Measurements from ENCODE around the gene AVEN.

Gene AVEN

DNA sequence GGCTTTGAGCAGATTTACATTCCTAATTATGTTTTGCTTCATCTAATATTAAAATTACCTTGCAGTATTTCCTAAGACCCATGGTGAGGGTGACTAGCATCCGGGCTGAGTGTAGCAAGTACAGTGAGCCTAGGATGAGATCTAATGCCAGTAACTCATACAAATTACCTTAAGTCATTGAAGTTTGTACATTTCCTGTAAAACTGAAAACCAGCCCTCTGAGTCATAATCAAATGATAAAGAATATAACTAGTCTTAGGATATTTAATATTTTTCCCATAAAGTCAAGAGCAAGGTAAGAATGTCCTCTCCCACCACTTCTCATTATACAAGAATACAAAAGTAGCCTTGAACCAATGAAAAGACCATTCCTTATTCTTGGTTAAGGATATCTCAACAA lies 125.5 kb downstream of the AVEN start:
- DNase-seq (ENCODE audit: low spot score) = no peak

- no peak for DNase-seq (ENCODE audit: low spot score)
Observed at GRCh38 chr15:33912326-33912725, 126.7 kb downstream of the AVEN start.

- no peak for DNase-seq (ENCODE audit: low spot score)
Observed at GRCh38 chr15:33910741-33911140, 128.3 kb downstream of the AVEN start.

- no peak for DNase-seq (ENCODE audit: low spot score)
Observed at GRCh38 chr15:33908406-33908805, 130.6 kb downstream of the AVEN start.

DNA sequence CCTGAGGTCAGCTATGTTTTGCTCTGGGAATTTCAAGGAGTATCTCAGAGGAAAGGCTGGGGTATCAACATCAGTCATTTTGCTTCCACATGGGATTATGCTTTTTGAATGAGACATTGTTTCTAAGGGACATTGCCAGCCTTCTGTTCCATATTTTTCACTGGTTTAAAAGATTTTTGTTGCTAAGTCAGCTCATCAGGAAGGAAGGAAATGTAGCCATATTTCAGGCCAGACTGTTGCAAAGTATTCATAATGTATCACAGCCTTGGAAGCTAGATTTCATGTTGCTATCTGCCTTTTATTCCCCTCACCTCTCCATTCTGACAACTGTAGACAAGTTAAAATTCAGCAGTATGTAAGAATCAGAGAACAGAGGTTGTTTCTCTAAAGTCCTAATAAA lies 131.7 kb downstream of the AVEN start:
- no peak for DNase-seq (ENCODE audit: low spot score)

DNA sequence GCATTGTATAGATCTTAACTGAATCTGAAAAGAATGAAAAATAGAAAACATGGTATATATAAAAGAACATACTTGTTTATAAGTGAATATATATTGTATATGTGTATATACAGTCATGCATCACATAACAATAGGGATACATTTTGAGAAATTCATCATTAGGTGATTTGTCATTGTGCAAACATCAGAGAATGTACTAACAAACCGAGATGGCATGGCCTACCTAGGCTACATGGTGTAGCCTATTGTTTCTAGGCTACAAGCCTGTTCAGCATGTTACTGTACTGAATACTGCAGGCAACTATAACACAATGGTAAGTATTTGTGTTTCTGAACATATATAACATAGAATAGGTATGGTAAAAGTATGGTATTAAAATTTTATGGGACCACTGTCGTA lies 135.3 kb downstream of the AVEN start:
- no peak for DNase-seq (ENCODE audit: low spot score)

DNA sequence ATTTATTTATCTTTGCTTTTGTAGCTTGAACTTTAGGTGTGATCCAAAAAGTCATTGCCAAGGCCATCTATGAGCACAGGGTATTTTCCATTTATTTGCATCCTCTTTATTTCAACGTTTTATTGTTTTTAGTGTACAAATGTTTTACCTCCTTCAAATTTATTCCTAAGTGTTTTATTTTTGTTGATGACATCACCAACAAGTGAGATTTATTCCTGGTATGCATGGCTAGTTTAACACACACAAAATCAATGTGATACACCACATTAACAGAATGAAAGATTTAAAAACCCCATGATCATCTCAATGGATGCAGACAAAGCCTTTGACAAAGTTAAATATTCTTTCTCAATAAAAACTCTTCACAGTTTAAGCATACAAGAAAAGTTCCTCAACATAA lies 137.0 kb downstream of the AVEN start:
- DNase-seq (ENCODE audit: low spot score) = no peak

- no peak for DNase-seq (ENCODE audit: low spot score)
Observed at GRCh38 chr15:33894193-33894592, 144.8 kb downstream of the AVEN start.

GRCh38 chr15:33888176-33888575 lies 150.8 kb downstream of the AVEN start:
- DNase-seq (ENCODE audit: low spot score) = no peak

- no peak for DNase-seq (ENCODE audit: low spot score)
Observed at GRCh38 chr15:33882921-33883320, 156.1 kb downstream of the AVEN start.

DNA sequence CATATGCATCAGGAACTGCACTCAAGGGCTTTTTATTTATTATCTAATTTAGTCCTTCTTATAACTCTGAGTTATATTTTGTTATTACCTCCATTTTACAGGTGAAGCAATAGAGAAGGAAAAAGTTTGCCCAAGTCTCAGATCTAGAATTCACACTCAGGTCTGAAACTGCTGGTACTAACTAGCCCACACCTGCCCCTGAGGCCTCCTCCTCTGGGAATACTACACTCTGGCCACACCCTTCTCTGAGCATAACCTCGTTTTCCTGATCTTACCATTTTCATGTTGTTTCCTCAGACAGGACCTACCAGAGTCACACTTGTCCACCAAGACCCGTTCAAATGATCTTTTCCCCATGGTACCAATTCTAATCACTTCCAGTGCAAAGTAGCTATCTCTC lies 164.8 kb downstream of the AVEN start:
- DNase-seq (ENCODE audit: low spot score) = no peak

DNA sequence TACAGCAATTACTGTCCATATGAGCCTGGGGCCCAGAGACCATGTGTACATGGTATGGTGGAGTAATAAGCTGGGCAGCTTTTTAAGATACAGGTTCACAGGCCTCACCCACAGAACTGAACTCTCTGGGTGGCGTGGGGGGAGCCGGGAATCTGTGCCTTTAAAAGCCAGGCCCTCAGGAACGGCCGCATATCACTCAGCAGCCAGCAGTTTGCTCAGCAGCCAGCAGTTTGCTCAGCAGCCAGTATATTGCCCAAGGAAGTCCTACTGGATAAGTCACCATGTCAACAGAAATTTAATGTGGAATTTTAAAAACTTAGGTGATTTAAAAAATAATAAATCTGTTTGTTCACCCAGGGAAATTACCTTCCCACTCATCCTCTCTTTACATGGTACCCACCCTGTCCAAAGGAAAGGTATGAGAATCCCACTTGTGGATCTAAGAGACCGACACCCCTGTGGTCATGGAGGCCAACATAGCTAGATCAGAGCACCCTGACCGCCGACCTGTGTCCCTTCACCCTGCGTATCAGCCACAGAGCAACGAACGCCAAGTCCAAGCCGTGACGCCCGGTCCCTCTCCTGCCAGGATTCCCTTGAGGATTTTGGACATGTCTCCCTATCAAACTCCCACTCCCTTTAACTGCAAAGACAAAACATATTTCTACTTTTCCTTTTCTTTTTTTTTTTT lies 166.4 kb downstream of the AVEN start:
- no peak for DNase-seq (ENCODE audit: low spot score)

- no peak for DNase-seq (ENCODE audit: low spot score)
Observed at GRCh38 chr15:33871980-33872379, 167.0 kb downstream of the AVEN start.

GRCh38 chr15:33866101-33866737 lies 172.8 kb downstream of the AVEN start:
- DNase-seq (ENCODE audit: low spot score) = no peak

GRCh38 chr15:33865416-33865815 lies 173.6 kb downstream of the AVEN start:
- no peak for DNase-seq (ENCODE audit: low spot score)

GRCh38 chr15:33864360-33865075 lies 174.5 kb downstream of the AVEN start:
- no peak for DNase-seq (ENCODE audit: low spot score)

DNA sequence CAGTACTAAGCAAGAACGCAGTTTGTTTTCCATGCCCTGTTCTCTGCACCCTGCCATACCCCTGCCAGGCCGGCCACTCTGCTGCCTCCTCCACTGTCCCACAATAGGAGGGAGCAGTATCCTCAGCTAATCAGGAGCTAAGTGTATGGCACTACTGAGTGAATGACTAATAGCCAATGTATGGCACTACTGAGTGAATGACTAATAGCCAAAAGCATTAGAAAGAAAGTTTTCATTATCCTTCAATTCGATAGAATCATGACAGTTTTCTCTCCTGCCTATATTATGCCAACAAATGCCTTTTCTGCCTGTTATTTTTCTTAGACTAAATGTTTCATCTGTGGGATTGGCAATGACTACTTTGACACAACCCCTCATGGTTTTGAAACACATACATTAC lies 178.2 kb downstream of the AVEN start:
- no peak for DNase-seq (ENCODE audit: low spot score)

DNA sequence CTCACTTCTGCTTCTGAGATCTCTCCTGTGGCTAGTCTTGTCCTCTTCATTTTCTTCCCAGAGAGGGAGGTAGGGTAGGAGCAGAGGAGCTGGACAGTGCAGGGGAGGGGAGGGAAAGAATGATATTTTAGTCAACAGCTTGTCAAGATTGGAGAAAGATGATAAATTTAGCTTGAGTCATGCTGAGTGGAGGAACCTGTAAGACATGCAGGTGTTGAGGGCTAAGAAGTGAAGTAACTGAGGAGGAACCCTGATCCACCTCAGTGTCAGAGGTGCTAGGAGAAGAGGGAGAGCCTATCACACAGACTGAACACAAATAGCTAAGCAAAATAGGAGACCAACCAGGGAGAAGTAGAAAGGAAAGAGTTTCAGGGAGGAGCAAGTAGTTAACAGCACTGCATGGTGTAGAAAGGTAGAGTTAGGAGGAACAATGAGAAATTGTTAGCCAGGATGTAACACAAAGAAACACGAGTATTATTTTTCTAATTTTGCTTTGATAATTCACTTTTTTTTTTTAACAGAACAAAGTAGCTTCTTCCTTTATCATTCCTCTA lies 178.9 kb downstream of the AVEN start:
- DNase-seq (ENCODE audit: low spot score) = no peak

GRCh38 chr15:33858836-33859235 lies 180.2 kb downstream of the AVEN start:
- DNase-seq (ENCODE audit: low spot score) = no peak

GRCh38 chr15:33857726-33858125 lies 181.3 kb downstream of the AVEN start:
- DNase-seq (ENCODE audit: low spot score) = no peak

DNA sequence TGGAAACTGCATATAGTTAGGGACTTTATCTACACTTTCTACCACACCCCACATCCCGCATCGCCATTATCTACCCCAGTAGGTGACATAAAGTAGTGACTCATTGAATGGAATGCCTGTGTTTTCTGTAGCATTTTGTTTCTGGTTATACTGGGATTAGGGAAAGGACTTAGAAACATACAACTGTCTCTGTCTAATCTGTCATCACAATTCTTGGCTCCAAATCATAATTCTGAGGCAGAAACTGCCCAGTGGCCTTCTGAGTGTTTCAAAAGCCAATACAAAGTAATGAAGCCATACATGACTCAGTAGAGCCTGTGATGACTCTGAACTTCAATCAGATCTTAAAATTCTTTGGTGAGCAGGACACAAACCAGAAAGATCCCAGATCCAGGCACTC lies 186.4 kb downstream of the AVEN start:
- no peak for DNase-seq (ENCODE audit: low spot score)

DNA sequence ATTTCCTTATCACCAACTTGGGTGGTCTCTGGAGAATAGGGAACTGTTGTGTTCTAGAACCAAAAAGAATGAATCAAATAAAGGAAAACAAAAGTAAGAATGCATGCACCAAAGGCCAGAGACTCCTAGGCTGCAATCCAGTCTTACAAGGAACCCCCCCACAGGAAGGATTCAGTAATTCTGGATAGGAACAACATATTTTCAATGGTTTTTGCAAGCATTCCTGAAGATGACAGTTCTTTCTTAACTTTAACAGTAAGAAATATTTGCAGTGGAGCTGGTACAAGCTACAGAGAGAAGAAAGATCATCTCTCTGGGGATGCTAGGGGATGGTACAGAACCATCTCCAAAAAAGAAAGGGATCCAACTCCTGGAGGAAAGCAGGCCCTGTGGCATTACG lies 186.9 kb downstream of the AVEN start:
- DNase-seq (ENCODE audit: low spot score) = no peak

DNA sequence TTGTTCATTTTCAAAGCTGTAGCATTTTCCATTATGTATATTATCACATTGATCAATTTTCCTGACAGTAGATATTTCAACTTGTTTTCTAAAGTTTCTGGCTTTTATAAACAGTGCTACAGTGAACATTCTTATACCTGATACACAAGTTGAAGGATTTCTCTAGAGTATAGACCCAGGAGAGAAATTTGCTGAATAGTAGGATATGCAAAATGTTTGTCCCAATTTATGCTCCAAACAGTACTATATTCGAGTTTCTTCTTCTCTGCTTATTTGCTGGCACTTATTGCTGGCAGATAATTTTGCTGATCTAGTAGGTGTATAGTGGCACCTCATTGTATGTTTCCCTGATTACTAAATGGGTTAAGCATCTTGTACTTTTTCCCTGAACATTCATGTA lies 187.9 kb downstream of the AVEN start:
- DNase-seq (ENCODE audit: low spot score) = no peak
